IMR-90 (cell line): ENCODE measurements around the gene DUS2. TPM values are rescaled to one million over a fixed set of nuclear protein-coding genes. Genes with fewer than 3 reads are reported as not detected.

Experiments
- ATAC-seq: fragments of 200-7000 bp; cut with Tn5 transposase; 2 replicates; pipeline ENCODE4 v1.9.1; 2020; ENCODE audit warnings: low read depth, mild to moderate bottlenecking, moderate library complexity
- BruUV-seq: library from RNA; stranded (reverse); fragments of 400-500 nt; replicated peaks from 2 replicates; lab custom pipeline; 2021; lab: Mats Ljungman, UMichigan
- CTCF ChIA-PET: fragments of 300-600 bp; formaldehyde crosslinking; extraction: SDS; loops from one replicate; lab custom pipeline; 2021; ENCODE audit warnings: antibody characterized with exemption; lab: Yijun Ruan, JAX
- POLR2A ChIA-PET: fragments of 300-600 bp; sonication (Branson Sonifier 250); formaldehyde crosslinking; loops from one replicate; lab custom pipeline; 2022; ENCODE audit warnings: antibody characterized with exemption; ENCODE audit not compliant: unreplicated experiment; lab: Charles Lee
- DNase-seq: peaks from one replicate; pipeline ENCODE4 v3.0.0; 2013
- H2AFZ ChIP-seq: replicated peaks from 2 replicates; pipeline ENCODE3; 2013; ENCODE audit warnings: low read length, mild to moderate bottlenecking; ENCODE audit not compliant: poor library complexity
- H2AK5ac ChIP-seq: 2 replicates; pipeline ENCODE4 v1.6.1; 2013; ENCODE audit warnings: low read depth, low read length, inconsistent platforms
- H2AK9ac ChIP-seq: replicated peaks from 2 replicates; pipeline ENCODE3; 2013; ENCODE audit warnings: mild to moderate bottlenecking, low read depth, low read length, moderate library complexity; ENCODE audit not compliant: poor library complexity
- H2BK120ac ChIP-seq: 2 replicates; pipeline ENCODE4 v1.6.1; 2013; ENCODE audit warnings: low read depth, low read length, inconsistent platforms
- H2BK15ac ChIP-seq: 3 replicates; pipeline ENCODE4 v1.6.1; 2013; ENCODE audit warnings: low read depth, low read length, inconsistent platforms
- H2BK20ac ChIP-seq: 2 replicates; pipeline ENCODE4 v1.6.1; 2013; ENCODE audit warnings: low read depth, mild to moderate bottlenecking, inconsistent platforms, low read length, moderate library complexity
- H2BK5ac ChIP-seq: 2 replicates; pipeline ENCODE4 v1.6.1; 2013; ENCODE audit warnings: mild to moderate bottlenecking, low read depth, low read length, inconsistent platforms; ENCODE audit not compliant: poor library complexity, severe bottlenecking
- H3K14ac ChIP-seq: replicated peaks from 2 replicates; pipeline ENCODE4 v1.6.1; 2013; ENCODE audit warnings: low read depth, low read length, inconsistent platforms
- H3K18ac ChIP-seq: 2 replicates; pipeline ENCODE4 v1.6.1; 2013; ENCODE audit warnings: low read depth, low read length, control low read depth
- H3K23ac ChIP-seq: 2 replicates; pipeline ENCODE4 v1.6.1; 2013; ENCODE audit warnings: low read depth, low read length, inconsistent platforms
- H3K27ac ChIP-seq: 2 replicates; pipeline ENCODE4 v1.5.1; 2013; ENCODE audit warnings: mild to moderate bottlenecking, control low read depth, low read length; ENCODE audit not compliant: insufficient read depth
- H3K27me3 ChIP-seq: 2 replicates; pipeline ENCODE4 v1.6.1; 2013; ENCODE audit warnings: low read length; ENCODE audit not compliant: control insufficient read depth, insufficient read depth
- H3K36me3 ChIP-seq: 2 replicates; pipeline ENCODE4 v1.6.1; 2013; ENCODE audit warnings: low read length, mixed read lengths; ENCODE audit not compliant: control insufficient read depth, insufficient read depth
- H3K4ac ChIP-seq: 2 replicates; pipeline ENCODE4 v1.6.1; 2013; ENCODE audit warnings: low read depth, low read length, inconsistent platforms
- H3K4me1 ChIP-seq: 2 replicates; pipeline ENCODE4 v1.6.1; 2013; ENCODE audit warnings: low read length, mixed read lengths; ENCODE audit not compliant: control insufficient read depth, insufficient read depth
- H3K4me2 ChIP-seq: 2 replicates; pipeline ENCODE4 v1.6.1; 2013; ENCODE audit warnings: low read depth, mild to moderate bottlenecking, control low read depth, low read length, moderate library complexity
- H3K4me3 ChIP-seq: 2 replicates; pipeline ENCODE4 v1.5.1; 2013; ENCODE audit warnings: low read depth, mild to moderate bottlenecking, control low read depth, low read length, moderate library complexity; ENCODE audit not compliant: insufficient read depth
- H3K56ac ChIP-seq: 2 replicates; pipeline ENCODE4 v1.6.1; 2013; ENCODE audit warnings: low read length, inconsistent platforms; ENCODE audit not compliant: insufficient read depth; ENCODE audit errors: extremely low read depth
- H3K79me1 ChIP-seq, 2 experiments: 2 replicates each; pipeline ENCODE4 v1.6.1; 2013; ENCODE audit warnings: low read length in 2 of 2, inconsistent platforms in 1 of 2, low read depth in 1 of 2
- H3K9ac ChIP-seq: 2 replicates; pipeline ENCODE4 v1.6.1; 2013; ENCODE audit warnings: low read depth, low read length, control low read depth
- H3K9me1 ChIP-seq: 2 replicates; pipeline ENCODE4 v1.6.1; 2013; ENCODE audit warnings: low read length, inconsistent platforms; ENCODE audit not compliant: insufficient read depth
- H3K9me3 ChIP-seq: 2 replicates; pipeline ENCODE4 v1.6.1; 2013; ENCODE audit warnings: low read length; ENCODE audit not compliant: control insufficient read depth, insufficient read depth
- H4K20me1 ChIP-seq: 2 replicates; pipeline ENCODE4 v1.6.1; 2013; ENCODE audit warnings: low read length, inconsistent platforms; ENCODE audit not compliant: insufficient read depth
- H4K5ac ChIP-seq: 2 replicates; pipeline ENCODE4 v1.6.1; 2013; ENCODE audit warnings: mild to moderate bottlenecking, low read depth, low read length, control low read depth
- H4K8ac ChIP-seq, 2 experiments: 2 replicates each; pipeline ENCODE4 v1.6.1; 2013; ENCODE audit warnings: low read depth in 2 of 2, low read length in 2 of 2, control low read depth in 1 of 2, inconsistent platforms in 1 of 2
- H4K91ac ChIP-seq: 2 replicates; pipeline ENCODE4 v1.6.1; 2013; ENCODE audit warnings: low read depth, low read length, inconsistent platforms; ENCODE audit not compliant: insufficient read depth
- BHLHE40 ChIP-seq: fragments of 150-350 bp; IDR thresholded peaks from 2 replicates; pipeline ENCODE4 v1.6.1; 2016; ENCODE audit warnings: mild to moderate bottlenecking, low read depth, low read length
- CHD1 ChIP-seq: IDR thresholded peaks from 2 replicates; pipeline ENCODE4 v1.6.1; 2012; ENCODE audit warnings: low read depth, low read length, improper control_type of control experiment
- FOS ChIP-seq: fragments of 150-350 bp; IDR thresholded peaks from 2 replicates; pipeline ENCODE4 v1.6.1; 2016; ENCODE audit warnings: low read depth, low read length
- MAZ ChIP-seq: IDR thresholded peaks from 2 replicates; pipeline ENCODE4 v1.6.1; 2012; ENCODE audit warnings: low read depth, mild to moderate bottlenecking, low read length, improper control_type of control experiment, moderate library complexity, borderline replicate concordance
- NFE2L2 ChIP-seq: fragments of 150-350 bp; IDR thresholded peaks from 2 replicates; pipeline ENCODE4 v1.6.1; 2016; ENCODE audit warnings: low read depth, mild to moderate bottlenecking, low read length
- RAD21 ChIP-seq: IDR thresholded peaks from 2 replicates; pipeline ENCODE4 v1.6.1; 2012; ENCODE audit warnings: low read length, improper control_type of control experiment
- WGBS, 2 experiments: methylation state at CpG; one replicate each; pipeline versions ENCODE4 v1.1.5 to v1.1.7; 2013; ENCODE audit warnings: missing lambda C conversion rate in 2 of 2; ENCODE audit not compliant: insufficient read length in 1 of 2; ENCODE audit errors: extremely low coverage in 2 of 2; 5-methylcytosine and 5-hydroxymethylcytosine counted together
- dilution Hi-C: fragments of 300-500 bp; cut with HindIII; formaldehyde crosslinking; loops from one replicate; pipeline ENCODE4 v1.14.3; 2018; ENCODE audit warnings: low sequenced_read_pairs; ENCODE audit not compliant: unreplicated experiment
- in situ Hi-C: fragments of 300-500 bp; cut with MboI; formaldehyde crosslinking; loops from 3 replicates; pipeline ENCODE4 v1.14.3; 2019; ENCODE audit warnings: low sequenced_read_pairs, inconsistent platforms, mixed read lengths
- intact Hi-C: fragments of 100-400 bp; cut with micrococcal nuclease; formaldehyde crosslinking; loops from 2 replicates; pipeline ENCODE4 v1.10.0; 2022
- polyA plus RNA-seq, 3 experiments: library from polyadenylated mRNA; depleted of rRNA; stranded (reverse); fragments of >200 nt; gene quantifications; 2 replicates each; pipeline ENCODE4 v1.2.3, GENCODE V29; 2012; ENCODE audit warnings: low replicate concordance in 1 of 3
- total RNA-seq: library from RNA; depleted of rRNA; stranded (reverse); fragments of >200 nt; gene quantifications from 2 replicates; pipeline ENCODE4 v1.2.3, GENCODE V29; 2012
- TF ChIP-seq, protein P1 (sequence below): conservative IDR thresholded peaks from 2 replicates; pipeline ENCODE4 v1.5.1; 2012; ENCODE audit warnings: mild to moderate bottlenecking, low read depth, low read length, improper control_type of control experiment

Gene DUS2
- total and polyA plus RNA-seq, 2 of the 4 experiments (the other 2 are of a cell fraction), result 15.8 to 30.5 TPM

DNA sequence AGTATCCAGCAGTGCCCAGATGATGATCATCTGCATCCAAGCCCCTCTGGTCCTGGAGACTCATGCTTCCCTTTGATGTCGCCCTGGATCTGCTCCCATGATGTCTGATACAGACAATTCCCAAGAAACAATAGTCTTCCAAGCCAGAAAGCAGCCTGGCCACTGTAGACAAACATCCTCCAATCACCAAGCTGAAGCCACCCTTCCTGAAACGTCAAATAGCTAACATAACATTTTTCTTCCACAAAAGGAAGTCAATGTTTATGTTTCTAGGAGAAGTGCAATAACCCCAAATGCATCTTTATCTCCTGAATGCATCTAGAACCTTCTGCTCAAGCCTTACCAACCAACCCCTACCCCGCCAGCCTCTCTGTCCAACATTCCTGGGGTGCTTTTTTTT lies 22.6 kb upstream of the DUS2 start:
- no CpG with 5 or more reads among the region's 3 CpGs for WGBS, 2 experiments
- Histone ChIP-seq H3K9ac (0 out of 2 replicates have a peak overlapping the region, but pooled peaks have one; percentile 19), H3K18ac (no peak overlapping the region), H3K9me1 (peaks cover 14% of the 10 kb centered on the region), H2AK5ac (no peak overlapping the region), H2BK20ac (0 out of 2 replicates have a peak overlapping the region, but pooled peaks have one; percentile 0), H2BK15ac (0 out of 3 replicates have a peak overlapping the region, but pooled peaks have one; percentile 14), H3K4me3 (no peak overlapping the region), H3K79me1 (no peaks in the 10 kb centered on the region), H3K14ac (peak overlapping the region; percentile 52; the same call in 1 of the 2 replicates), H4K20me1 (no peaks in the 10 kb centered on the region), H3K4ac (0 out of 2 replicates have a peak overlapping the region, but pooled peaks have one; percentile 46), H4K5ac (0 out of 2 replicates have a peak overlapping the region, but pooled peaks have one; percentile 13), H2BK5ac (no peak overlapping the region), H3K23ac (peak overlapping the region; percentile 23; the same call in 1 of the 2 replicates), H4K8ac (peak overlapping the region; percentile 11 to 26; a peak in 2 of 4 replicates), H3K9me3 (no peaks in the 10 kb centered on the region), H2BK120ac (peak overlapping the region; percentile 6), H3K36me3 (no peaks in the 10 kb centered on the region), H4K91ac (peak overlapping the region; percentile 8; the same call in 1 of the 2 replicates), H3K27me3 (no peaks in the 10 kb centered on the region), H3K27ac (no peak overlapping the region), H2AFZ (peak overlapping the region; percentile 63), H3K4me1 (peaks cover 5% of the 10 kb centered on the region), H3K56ac (no peak overlapping the region), H2AK9ac (no peak overlapping the region), H3K4me2 (0 out of 2 replicates have a peak overlapping the region, but pooled peaks have one; percentile 20)
- dilution Hi-C loops, result no loop called here
- CTCF ChIA-PET, result no interaction called here
- ATAC-seq (peak; percentile 51; the same call in 1 of the 2 replicates), DNase-seq (no peak)
- BruUV-seq, result no TSS peak
- POLR2A ChIA-PET, result no interaction called here
- no peak for TF ChIP-seq RAD21
- no peak for TF ChIP-seq BHLHE40
- TF ChIP-seq, protein P1, sequence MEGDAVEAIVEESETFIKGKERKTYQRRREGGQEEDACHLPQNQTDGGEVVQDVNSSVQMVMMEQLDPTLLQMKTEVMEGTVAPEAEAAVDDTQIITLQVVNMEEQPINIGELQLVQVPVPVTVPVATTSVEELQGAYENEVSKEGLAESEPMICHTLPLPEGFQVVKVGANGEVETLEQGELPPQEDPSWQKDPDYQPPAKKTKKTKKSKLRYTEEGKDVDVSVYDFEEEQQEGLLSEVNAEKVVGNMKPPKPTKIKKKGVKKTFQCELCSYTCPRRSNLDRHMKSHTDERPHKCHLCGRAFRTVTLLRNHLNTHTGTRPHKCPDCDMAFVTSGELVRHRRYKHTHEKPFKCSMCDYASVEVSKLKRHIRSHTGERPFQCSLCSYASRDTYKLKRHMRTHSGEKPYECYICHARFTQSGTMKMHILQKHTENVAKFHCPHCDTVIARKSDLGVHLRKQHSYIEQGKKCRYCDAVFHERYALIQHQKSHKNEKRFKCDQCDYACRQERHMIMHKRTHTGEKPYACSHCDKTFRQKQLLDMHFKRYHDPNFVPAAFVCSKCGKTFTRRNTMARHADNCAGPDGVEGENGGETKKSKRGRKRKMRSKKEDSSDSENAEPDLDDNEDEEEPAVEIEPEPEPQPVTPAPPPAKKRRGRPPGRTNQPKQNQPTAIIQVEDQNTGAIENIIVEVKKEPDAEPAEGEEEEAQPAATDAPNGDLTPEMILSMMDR, result no peak
- no peak for TF ChIP-seq MAZ
- no peak for TF ChIP-seq CHD1
- TF ChIP-seq NFE2L2, result no peak
- TF ChIP-seq FOS, result no peak
- intact Hi-C loops, result no loop called here
- in situ Hi-C loops, result no loop called here
